ENCODE measurements around the gene PLXND1.

- TF ChIP-seq CTCF (IDR thresholded peaks at IDR 0.05) (no peak), POLR2A (IDR thresholded peaks at IDR 0.05) (no peak), POLR2AphosphoS5 (IDR thresholded peaks at IDR 0.05) (no peak), EP300 (IDR thresholded peaks at IDR 0.05) (no peak)
Measured at GRCh38 chr3:129520960-129521359, 85.5 kb downstream of the PLXND1 start.
